ENCODE results near the gene SORCS1.

DNA sequence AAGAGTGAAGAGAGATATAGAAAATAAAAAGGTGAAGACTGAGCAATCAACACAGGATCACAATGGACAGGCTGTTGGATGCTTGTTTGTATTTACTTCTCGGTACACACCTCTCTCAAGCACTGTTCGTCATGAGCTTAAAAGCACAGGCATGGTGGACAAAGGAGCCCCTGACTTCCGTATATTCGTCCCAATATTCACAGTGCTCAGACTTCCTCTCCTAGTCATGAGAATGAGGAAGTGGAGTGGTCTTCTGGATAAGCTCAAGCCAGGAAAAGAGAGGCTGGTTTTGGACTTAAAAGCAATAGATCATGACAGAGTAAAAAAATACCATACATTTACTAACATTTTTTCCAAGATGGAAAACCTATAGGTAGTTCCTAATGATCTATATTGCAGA, 172.5 kb downstream of the SORCS1 start:
- TF ChIP-seq, protein P1, sequence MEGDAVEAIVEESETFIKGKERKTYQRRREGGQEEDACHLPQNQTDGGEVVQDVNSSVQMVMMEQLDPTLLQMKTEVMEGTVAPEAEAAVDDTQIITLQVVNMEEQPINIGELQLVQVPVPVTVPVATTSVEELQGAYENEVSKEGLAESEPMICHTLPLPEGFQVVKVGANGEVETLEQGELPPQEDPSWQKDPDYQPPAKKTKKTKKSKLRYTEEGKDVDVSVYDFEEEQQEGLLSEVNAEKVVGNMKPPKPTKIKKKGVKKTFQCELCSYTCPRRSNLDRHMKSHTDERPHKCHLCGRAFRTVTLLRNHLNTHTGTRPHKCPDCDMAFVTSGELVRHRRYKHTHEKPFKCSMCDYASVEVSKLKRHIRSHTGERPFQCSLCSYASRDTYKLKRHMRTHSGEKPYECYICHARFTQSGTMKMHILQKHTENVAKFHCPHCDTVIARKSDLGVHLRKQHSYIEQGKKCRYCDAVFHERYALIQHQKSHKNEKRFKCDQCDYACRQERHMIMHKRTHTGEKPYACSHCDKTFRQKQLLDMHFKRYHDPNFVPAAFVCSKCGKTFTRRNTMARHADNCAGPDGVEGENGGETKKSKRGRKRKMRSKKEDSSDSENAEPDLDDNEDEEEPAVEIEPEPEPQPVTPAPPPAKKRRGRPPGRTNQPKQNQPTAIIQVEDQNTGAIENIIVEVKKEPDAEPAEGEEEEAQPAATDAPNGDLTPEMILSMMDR (IDR thresholded peaks at IDR 0.05; ENCODE audit: low read depth, low read length, poor library complexity, severe bottlenecking) = no peak
- TF ChIP-seq EZH2phosphoT487 (IDR thresholded peaks at IDR 0.05; ENCODE audit: borderline replicate concordance, low read length) = no peak
